GM18907 (cell line): ENCODE data around the gene HCRTR1.
"Not testable (repeated sequence)": the region's sequence is repeated elsewhere in the genome, so short reads cannot be mapped to it uniquely, and the experiment has no call there.

Experiments
- ATAC-seq: cut with Tn5 transposase; IDR thresholded peaks from one replicate; pipeline ENCODE4 v1.9.1; 2021; ENCODE audit warnings: mild to moderate bottlenecking, moderate library complexity; ENCODE audit not compliant: unreplicated experiment

Gene HCRTR1

DNA sequence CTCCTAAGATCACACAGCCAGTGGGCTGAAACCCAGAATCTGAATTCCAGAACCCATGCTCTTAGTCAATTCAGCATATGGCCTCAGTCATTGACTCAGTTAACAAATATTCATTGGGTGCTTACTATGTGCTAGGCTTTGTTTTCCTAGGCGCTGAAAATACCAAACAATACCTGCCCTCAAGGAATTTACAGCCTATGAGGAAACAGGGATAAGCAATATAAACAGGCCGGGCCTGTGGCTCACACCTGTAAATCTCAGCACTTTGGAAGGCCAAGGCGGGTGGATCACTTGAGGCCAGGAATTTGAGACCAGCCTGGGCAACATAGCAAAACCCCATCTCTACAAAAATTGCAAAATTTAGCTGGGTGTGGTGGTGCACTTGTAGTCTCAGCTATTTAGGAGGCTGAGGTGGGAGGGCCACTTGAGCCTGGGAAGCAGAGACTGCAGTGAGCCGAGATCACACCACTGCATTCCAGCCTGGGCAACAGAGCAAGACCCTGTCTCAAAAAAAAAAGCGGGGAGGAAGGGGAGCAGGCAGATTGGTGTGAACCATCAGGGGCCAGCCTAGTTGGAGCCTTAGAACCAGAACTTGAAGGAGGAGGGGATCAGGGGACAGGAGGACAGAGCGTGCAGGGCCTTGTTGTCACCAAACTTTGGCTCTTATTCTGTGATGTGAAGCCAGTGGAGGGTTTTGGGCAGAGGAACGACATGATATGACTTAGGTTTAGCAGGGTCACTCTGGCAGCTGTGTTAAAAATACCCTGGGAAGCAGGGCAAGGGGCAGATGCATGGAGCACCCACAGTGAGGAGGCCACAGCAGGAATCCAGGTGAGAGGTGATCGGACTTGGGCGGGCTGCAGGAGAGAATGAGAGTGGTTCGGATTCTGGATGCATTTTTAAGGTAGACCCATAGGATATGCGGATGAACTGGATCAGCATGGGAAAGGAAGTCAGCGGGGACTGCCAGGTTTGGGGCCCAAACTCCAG is 35.4 kb upstream of the HCRTR1 start:
- ATAC-seq, result no peak

DNA sequence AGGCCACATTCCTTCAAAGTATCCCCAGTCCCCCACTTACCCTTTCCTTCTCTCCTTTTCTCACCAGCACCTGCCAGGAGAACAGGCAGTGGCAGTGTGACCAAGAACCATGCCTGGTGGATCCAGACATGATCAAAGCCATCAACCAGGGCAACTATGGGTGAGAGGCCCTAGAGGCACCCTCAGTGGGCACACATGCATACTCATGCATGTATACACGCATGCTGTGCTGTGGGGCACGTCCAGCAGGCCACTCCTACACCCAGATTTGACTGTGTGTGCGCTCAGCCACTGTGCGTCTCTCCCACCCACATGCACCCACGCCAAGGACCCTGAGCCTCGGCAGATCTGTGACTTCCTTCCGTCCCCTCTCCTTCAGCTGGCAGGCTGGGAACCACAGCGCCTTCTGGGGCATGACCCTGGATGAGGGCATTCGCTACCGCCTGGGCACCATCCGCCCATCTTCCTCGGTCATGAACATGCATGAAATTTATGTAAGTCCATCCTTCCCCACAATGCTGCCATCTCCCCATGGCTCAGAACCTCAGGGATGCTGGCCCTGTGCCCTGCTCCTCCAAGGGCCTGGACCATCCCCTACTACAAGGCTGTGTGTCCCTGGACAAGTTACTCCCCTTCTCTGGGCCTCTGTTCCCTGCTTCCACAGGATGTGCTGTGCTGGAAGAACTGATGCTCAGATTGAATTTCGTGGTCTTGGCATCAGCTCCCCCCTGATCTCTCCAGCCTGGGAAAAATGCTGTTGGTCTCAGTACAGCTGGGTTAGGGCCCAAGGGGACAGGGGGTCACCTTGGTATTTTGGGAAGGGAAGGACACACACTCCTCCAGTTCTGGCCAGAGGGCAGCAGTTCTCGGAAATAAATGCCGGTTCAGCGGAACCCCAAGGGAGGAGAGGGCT is 34.2 kb upstream of the HCRTR1 start:
- no peak for ATAC-seq

- ATAC-seq, result no peak
Measured at GRCh38 chr1:31583995-31584868, 33.3 kb upstream of the HCRTR1 start.

- no peak for ATAC-seq
Measured at GRCh38 chr1:31584869-31585735, 32.4 kb upstream of the HCRTR1 start.

GRCh38 chr1:31585736-31586365 is 31.6 kb upstream of the HCRTR1 start:
- no peak for ATAC-seq

DNA sequence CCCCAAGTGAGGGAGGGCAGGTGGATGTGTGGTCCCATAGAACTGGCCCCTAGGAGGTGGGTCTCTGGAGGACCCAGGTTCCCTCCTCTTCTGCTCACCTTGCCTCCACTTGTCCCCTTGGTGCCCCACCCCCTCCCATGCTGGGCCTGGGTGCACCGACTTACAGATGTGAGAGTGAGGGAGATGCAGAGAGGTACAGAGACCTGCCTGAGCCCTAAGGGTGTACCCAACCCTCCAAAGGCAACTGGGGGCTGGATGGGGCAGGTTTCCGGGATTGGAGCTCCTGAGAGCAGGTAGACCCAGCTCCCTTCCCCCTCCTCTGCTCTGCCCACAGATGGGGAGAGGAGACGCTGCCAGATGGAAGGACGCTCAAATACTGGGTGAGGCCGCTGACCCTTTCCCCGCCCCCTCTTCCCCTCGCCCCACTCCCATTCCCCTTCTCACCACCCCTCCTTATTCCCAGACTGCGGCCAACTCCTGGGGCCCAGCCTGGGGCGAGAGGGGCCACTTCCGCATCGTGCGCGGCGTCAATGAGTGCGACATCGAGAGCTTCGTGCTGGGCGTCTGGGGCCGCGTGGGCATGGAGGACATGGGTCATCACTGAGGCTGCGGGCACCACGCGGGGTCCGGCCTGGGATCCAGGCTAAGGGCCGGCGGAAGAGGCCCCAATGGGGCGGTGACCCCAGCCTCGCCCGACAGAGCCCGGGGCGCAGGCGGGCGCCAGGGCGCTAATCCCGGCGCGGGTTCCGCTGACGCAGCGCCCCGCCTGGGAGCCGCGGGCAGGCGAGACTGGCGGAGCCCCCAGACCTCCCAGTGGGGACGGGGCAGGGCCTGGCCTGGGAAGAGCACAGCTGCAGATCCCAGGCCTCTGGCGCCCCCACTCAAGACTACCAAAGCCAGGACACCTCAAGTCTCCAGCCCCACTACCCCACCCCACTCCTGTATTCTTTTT is 30.8 kb upstream of the HCRTR1 start:
- ATAC-seq, result no peak

- ATAC-seq, result not testable (repeated sequence)
Measured at GRCh38 chr1:31587328-31587699, 30.2 kb upstream of the HCRTR1 start.

- no peak for ATAC-seq
Measured at GRCh38 chr1:31587720-31588423, 29.6 kb upstream of the HCRTR1 start.

GRCh38 chr1:31588751-31589515 is 28.6 kb upstream of the HCRTR1 start:
- no peak for ATAC-seq

DNA sequence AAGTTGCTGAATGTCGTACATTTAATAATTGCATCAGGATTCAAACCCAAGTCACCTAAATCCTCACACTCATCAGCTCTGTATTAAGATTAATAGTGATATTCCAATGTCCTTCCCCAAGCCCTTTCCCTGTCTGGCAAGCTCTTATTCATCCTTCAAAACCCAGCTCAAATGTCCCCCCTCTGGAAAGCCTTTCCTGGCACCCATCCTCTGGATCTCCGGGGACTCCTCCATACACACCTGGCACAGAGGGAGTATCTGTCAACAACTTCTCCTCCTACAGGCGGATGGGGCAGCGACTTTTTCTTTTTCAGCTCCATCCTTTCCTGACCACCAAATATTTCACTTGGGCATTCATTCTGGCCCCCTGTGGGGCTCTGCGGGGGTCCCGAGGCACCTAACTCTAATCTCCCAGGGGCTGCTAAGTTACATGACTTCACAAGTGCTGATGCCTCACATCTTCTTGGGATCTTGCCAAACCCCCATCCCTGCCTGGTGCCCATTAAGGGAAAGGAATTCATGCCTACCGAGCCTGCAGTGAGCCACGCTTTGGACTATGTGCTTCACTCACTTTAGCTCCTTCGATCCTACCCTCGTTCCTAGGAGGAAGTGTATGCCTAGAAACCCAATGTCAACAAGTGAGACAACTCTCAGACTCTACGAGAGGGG is 25.9 kb upstream of the HCRTR1 start:
- no peak for ATAC-seq

GRCh38 chr1:31592132-31592531 is 25.4 kb upstream of the HCRTR1 start:
- ATAC-seq, result no peak

DNA sequence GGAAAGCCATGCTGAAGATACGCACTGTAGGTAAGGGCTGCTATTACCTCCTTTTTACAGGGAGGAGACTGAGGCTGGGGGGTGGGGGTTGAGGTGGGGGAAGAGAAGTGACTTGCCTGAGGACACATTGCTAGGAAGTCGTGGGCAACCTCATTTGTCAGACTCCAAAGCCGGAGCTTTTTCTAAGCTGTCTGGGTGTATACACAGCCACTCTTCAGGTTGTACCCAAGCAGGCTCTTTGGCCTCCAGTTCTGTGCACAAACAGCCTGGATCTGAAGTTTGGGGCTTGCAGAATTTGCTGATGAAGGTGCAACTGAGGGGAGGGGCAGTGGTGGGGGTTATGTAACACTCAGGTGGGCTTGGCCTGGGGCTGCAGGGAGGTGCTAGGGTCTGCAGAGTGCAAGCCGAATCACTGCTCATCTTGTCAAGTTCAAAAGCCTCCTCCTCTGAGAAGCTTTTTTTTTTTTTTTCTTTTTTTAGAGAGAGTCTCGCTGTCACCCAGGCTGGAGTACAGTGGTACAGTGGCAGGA is 24.3 kb upstream of the HCRTR1 start:
- ATAC-seq, result no peak

- ATAC-seq, result no peak
Measured at GRCh38 chr1:31593770-31594632, 23.5 kb upstream of the HCRTR1 start.

- no peak for ATAC-seq
Measured at GRCh38 chr1:31595836-31596736, 21.4 kb upstream of the HCRTR1 start.
